ENCODE data around the gene PTGER1.

DNA sequence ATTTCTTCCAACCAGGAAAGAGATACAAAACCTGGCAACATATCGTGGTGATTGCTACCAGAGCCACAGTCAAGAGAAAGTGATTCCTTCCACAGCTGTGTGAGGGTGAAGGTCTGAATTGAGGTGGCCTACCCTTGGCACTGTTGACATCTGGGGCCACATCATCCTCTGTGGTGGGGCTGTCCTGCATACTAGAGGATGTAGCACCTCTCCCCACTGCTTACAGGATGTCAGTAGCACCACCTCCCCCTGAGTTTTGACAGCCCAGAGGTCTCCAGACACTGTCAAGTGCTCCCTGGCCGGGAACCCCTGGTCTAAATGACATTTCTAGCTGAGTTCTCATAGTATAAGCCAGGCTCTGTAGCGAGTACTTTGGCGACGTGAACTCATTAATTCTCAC is 15.5 kb downstream of the PTGER1 start:
- TF ChIP-seq, protein P1, sequence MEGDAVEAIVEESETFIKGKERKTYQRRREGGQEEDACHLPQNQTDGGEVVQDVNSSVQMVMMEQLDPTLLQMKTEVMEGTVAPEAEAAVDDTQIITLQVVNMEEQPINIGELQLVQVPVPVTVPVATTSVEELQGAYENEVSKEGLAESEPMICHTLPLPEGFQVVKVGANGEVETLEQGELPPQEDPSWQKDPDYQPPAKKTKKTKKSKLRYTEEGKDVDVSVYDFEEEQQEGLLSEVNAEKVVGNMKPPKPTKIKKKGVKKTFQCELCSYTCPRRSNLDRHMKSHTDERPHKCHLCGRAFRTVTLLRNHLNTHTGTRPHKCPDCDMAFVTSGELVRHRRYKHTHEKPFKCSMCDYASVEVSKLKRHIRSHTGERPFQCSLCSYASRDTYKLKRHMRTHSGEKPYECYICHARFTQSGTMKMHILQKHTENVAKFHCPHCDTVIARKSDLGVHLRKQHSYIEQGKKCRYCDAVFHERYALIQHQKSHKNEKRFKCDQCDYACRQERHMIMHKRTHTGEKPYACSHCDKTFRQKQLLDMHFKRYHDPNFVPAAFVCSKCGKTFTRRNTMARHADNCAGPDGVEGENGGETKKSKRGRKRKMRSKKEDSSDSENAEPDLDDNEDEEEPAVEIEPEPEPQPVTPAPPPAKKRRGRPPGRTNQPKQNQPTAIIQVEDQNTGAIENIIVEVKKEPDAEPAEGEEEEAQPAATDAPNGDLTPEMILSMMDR (IDR thresholded peaks at IDR 0.05) = no peak
- no peak for TF ChIP-seq POLR2A (IDR thresholded peaks at IDR 0.05)

Measured in thyroid gland (tissue), 4 donors.